AG09319 (cell line): ENCODE measurements around the gene SRRD.

Source experiments
- DNase-seq: peaks from one replicate; pipeline ENCODE4 v3.0.0-alpha.2; 2010; ENCODE audit warnings: low read depth; ENCODE audit errors: extremely low read depth
- CTCF ChIP-seq: IDR thresholded peaks from 2 replicates; pipeline ENCODE4 v1.5.1; 2011; ENCODE audit warnings: low read depth, mild to moderate bottlenecking, inconsistent platforms, low read length, moderate library complexity

The SRRD gene

GRCh38 chr22:26512149-26512793 lies 28.6 kb downstream of the SRRD start, which contains the start of gene TFIP11:
TFIP11 (minus strand) TSS chr22:26512473; CDS start chr22:26510272, 2,201 bp downstream.
- peak; percentile 46 for DNase-seq
- no peak for TF ChIP-seq CTCF

- no peak for DNase-seq
- no peak for TF ChIP-seq CTCF
These were observed 30.2 kb downstream of the SRRD start for GRCh38 chr22:26513838-26514237.

- no peak for DNase-seq
- no peak for TF ChIP-seq CTCF
These were observed 30.9 kb downstream of the SRRD start for GRCh38 chr22:26514419-26515161.

- TF ChIP-seq CTCF, result no peak
- DNase-seq, result no peak
These were observed 32.3 kb downstream of the SRRD start for GRCh38 chr22:26515931-26516330.

- no peak for TF ChIP-seq CTCF
- no peak for DNase-seq
These were observed 32.8 kb downstream of the SRRD start for GRCh38 chr22:26516503-26516902.

- TF ChIP-seq CTCF, result no peak
These were observed 33.8 kb downstream of the SRRD start for GRCh38 chr22:26517429-26517828.

GRCh38 chr22:26522012-26522411 lies 38.3 kb downstream of the SRRD start:
- DNase-seq, result no peak
- no peak for TF ChIP-seq CTCF

More at GRCh38 chr22:26517429-26517828, 33.8 kb downstream of the SRRD start:
- DNase-seq, result no peak
